Endothelial cell (in vitro differentiated cells): Measurements from ENCODE around the gene PARD3B. TPM values are rescaled to one million over a fixed set of nuclear protein-coding genes. Genes with fewer than 3 reads are reported as not detected.

Source experiments
- DNase-seq: peaks from one replicate; pipeline ENCODE4 v3.0.0; 2021; ENCODE audit warnings: low spot score
- H3K27ac Mint-ChIP-seq: one replicate; pipeline ENCODE4 v1.8.0; 2021; ENCODE audit warnings: mixed read lengths, inconsistent platforms; ENCODE audit not compliant: unreplicated experiment
- H3K27me3 Mint-ChIP-seq: one replicate; pipeline ENCODE4 v1.8.0; 2021; ENCODE audit warnings: mild to moderate bottlenecking, moderate library complexity, mixed read lengths, inconsistent platforms; ENCODE audit not compliant: unreplicated experiment
- H3K36me3 Mint-ChIP-seq: one replicate; pipeline ENCODE4 v1.8.0; 2021; ENCODE audit warnings: mild to moderate bottlenecking, low read depth, mixed read lengths, inconsistent platforms; ENCODE audit not compliant: unreplicated experiment
- H3K4me1 Mint-ChIP-seq: one replicate; pipeline ENCODE4 v1.8.0; 2021; ENCODE audit warnings: mild to moderate bottlenecking, mixed read lengths, inconsistent platforms; ENCODE audit not compliant: unreplicated experiment
- H3K4me3 Mint-ChIP-seq: one replicate; pipeline ENCODE4 v1.8.0; 2021; ENCODE audit warnings: mild to moderate bottlenecking, mixed read lengths, inconsistent platforms; ENCODE audit not compliant: unreplicated experiment
- H3K9me3 Mint-ChIP-seq: one replicate; pipeline ENCODE4 v1.8.0; 2021; ENCODE audit warnings: mixed read lengths, inconsistent platforms; ENCODE audit not compliant: unreplicated experiment
- CTCF ChIP-seq: fragments of 200-600 bp; sonication (generic); IDR thresholded peaks from one replicate; pipeline ENCODE4 v1.5.0; 2021; ENCODE audit warnings: antibody characterized with exemption; ENCODE audit not compliant: unreplicated experiment
- total RNA-seq: library from RNA; stranded (reverse); fragmentation: NEBNext Ultra II Directional; extraction: Animal tissue kit (Norgen Biotek cat#: 25700); gene quantifications from one replicate; pipeline ENCODE4 v1.2.1, GENCODE V29; 2021; ENCODE audit not compliant: unreplicated experiment

PARD3B gene
- total RNA-seq, 1 donor from 2014 or later: 17.4 TPM

GRCh38 chr2:204686406-204686805 is 141.1 kb downstream of the PARD3B start:
- no peaks in the 10 kb centered on the region for H3K27me3 Mint-ChIP-seq
- no peak for TF ChIP-seq CTCF
- no peak for DNase-seq
- H3K4me3 Mint-ChIP-seq: no peak overlapping the region
- H3K9me3 Mint-ChIP-seq: no peaks in the 10 kb centered on the region
- no peaks in the 10 kb centered on the region for H3K36me3 Mint-ChIP-seq
- H3K4me1 Mint-ChIP-seq: peaks cover 5% of the 10 kb centered on the region
- no peak overlapping the region for H3K27ac Mint-ChIP-seq

GRCh38 chr2:204687776-204688175 is 142.5 kb downstream of the PARD3B start:
- H3K27me3 Mint-ChIP-seq: no peaks in the 10 kb centered on the region
- H3K4me1 Mint-ChIP-seq: peaks cover 11% of the 10 kb centered on the region
- no peak overlapping the region for H3K27ac Mint-ChIP-seq
- no peaks in the 10 kb centered on the region for H3K9me3 Mint-ChIP-seq
- H3K4me3 Mint-ChIP-seq: no peak overlapping the region
- no peak for TF ChIP-seq CTCF
- no peaks in the 10 kb centered on the region for H3K36me3 Mint-ChIP-seq
- DNase-seq: no peak

GRCh38 chr2:204691911-204692510 is 146.7 kb downstream of the PARD3B start:
- TF ChIP-seq CTCF: no peak
- Mint-ChIP-seq H3K4me3 (no peak overlapping the region), H3K4me1 (peaks cover 23% of the 10 kb centered on the region), H3K27ac (peak overlapping the region; percentile 81), H3K36me3 (no peaks in the 10 kb centered on the region), H3K27me3 (no peaks in the 10 kb centered on the region), H3K9me3 (no peaks in the 10 kb centered on the region)
- peak; percentile 56 for DNase-seq

GRCh38 chr2:204692790-204693189 is 147.5 kb downstream of the PARD3B start:
- Mint-ChIP-seq H3K27ac (peak overlapping the region; percentile 81), H3K27me3 (no peaks in the 10 kb centered on the region), H3K36me3 (no peaks in the 10 kb centered on the region), H3K4me1 (peaks cover 23% of the 10 kb centered on the region), H3K4me3 (no peak overlapping the region), H3K9me3 (no peaks in the 10 kb centered on the region)
- DNase-seq: no peak
- no peak for TF ChIP-seq CTCF

- Mint-ChIP-seq H3K27ac (peak overlapping the region; percentile 81), H3K36me3 (no peaks in the 10 kb centered on the region), H3K9me3 (no peaks in the 10 kb centered on the region), H3K4me3 (no peak overlapping the region), H3K4me1 (peaks cover 23% of the 10 kb centered on the region), H3K27me3 (no peaks in the 10 kb centered on the region)
- DNase-seq: no peak
- TF ChIP-seq CTCF: no peak
Measured at GRCh38 chr2:204693262-204693661, 148.0 kb downstream of the PARD3B start.
